ENCODE results near the gene MUC4.

MUC4 gene, protein sequence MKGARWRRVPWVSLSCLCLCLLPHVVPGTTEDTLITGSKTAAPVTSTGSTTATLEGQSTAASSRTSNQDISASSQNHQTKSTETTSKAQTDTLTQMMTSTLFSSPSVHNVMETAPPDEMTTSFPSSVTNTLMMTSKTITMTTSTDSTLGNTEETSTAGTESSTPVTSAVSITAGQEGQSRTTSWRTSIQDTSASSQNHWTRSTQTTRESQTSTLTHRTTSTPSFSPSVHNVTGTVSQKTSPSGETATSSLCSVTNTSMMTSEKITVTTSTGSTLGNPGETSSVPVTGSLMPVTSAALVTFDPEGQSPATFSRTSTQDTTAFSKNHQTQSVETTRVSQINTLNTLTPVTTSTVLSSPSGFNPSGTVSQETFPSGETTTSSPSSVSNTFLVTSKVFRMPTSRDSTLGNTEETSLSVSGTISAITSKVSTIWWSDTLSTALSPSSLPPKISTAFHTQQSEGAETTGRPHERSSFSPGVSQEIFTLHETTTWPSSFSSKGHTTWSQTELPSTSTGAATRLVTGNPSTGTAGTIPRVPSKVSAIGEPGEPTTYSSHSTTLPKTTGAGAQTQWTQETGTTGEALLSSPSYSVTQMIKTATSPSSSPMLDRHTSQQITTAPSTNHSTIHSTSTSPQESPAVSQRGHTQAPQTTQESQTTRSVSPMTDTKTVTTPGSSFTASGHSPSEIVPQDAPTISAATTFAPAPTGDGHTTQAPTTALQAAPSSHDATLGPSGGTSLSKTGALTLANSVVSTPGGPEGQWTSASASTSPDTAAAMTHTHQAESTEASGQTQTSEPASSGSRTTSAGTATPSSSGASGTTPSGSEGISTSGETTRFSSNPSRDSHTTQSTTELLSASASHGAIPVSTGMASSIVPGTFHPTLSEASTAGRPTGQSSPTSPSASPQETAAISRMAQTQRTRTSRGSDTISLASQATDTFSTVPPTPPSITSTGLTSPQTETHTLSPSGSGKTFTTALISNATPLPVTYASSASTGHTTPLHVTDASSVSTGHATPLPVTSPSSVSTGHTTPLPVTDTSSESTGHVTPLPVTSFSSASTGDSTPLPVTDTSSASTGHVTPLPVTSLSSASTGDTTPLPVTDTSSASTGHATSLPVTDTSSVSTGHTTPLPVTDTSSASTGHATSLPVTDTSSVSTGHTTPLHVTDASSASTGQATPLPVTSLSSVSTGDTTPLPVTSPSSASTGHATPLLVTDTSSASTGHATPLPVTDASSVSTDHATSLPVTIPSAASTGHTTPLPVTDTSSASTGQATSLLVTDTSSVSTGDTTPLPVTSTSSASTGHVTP (N-terminal part only)

DNA sequence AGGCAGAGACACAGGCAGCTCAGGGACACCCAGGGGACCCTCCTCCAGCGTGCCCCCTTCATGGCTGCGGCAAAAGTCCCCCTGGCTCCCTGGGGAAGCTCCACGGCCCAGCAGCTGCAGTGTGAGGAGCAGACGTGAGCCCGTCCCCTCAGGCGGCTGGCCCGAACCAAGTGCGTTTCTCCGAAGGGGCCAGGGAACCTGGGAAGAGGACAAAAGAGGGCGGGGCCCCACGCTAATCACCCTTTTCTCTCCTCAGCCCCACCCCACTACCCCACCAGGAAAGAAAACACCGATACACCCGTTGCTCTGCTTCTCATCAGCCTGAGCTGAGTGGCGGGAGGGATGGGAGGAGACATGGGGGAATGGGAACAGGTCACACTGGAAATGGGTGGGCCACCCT is at the start of gene MUC4:
Gene MUC4 (minus strand): TSS at position 174 of the 400 bp plus-strand sequence. CDS start 112 bp downstream, at position 62.
- no peak for DNase-seq (ENCODE audit: low spot score)

DNA sequence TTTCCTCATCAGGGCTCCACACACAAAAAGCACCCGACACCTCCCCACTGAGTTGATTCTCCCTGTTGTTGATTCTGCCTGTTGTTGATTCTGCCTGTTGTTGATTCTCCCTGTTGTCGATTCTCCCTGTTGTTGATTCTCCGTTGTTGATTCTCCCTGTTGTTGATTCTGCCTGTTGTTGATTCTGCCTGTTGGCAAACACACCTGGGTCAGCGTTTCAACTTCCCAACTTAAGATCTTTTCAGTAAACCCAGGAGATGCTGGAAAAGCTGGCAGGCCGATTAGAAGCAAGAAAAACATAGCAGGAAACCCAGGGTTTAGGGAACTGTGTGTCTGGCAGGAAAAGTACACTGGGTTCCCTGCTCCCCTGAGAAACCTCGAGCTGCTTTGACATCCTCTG is 48.7 kb upstream of the MUC4 start:
- DNase-seq (ENCODE audit: low spot score) = no peak

DNA sequence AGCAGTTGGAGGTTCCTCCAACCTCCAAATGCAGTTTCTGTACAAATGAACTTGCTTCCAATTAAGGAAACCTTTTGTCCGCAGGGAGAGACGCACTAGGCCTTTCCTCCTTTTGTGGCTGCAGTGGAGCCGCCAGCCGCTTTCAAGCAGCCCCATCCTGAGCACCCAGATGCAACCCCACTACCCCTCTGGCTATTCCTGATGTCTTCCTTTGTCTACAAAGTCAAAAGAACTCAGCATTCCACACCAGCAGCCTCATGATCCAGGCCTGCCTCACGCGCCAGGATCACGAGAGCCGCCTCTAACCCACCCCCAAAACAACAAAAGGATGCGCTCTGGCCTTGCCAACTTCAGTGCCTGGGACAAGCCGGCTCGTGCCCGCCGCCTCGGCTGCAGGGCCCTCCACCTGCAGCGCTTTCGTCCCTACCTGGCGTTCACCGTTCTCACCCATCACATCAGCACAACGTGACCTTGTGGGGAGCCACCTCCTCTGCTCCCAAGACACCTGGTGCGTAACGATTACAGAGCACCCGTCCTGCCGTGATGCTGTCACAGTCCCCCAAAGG is 48.2 kb upstream of the MUC4 start:
- DNase-seq (ENCODE audit: low spot score) = no peak

DNA sequence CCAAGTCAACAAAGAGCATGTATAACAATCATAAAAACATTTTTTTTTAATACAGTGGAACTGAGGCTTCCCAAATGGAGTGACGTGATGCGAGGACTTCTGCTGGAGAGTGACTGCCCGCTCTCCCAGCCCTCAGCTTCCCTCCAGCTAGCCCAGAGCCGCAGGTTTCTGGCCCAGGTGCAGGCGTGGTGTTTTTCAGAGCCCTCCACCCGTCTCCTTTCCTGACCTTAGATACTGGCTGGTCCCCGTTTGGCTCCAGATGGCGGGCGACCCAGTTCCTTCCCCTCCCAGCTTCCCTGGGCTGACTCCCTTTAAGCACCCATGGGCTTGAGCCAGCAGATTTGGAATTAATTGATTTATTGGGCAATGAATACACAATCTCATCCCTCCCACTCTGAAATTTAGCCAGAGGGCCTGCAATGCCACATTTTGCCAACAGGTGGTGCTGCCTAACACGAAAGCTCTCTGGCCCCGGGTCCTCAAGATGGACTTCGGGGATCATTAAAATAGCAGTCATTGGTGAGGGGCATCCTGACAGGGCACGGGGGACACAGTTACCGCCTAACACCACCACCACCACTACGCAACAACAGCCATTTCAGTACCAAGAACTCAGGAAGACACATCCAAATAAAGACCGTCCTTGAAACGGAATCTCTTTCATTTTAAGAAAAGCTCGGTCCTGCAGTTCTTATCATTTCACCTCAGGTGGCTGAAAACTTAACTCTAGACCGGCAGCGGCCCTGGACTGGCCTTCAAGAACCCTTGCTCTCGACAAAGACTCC is 47.5 kb upstream of the MUC4 start:
- DNase-seq (ENCODE audit: low spot score) = peak; percentile 66

DNA sequence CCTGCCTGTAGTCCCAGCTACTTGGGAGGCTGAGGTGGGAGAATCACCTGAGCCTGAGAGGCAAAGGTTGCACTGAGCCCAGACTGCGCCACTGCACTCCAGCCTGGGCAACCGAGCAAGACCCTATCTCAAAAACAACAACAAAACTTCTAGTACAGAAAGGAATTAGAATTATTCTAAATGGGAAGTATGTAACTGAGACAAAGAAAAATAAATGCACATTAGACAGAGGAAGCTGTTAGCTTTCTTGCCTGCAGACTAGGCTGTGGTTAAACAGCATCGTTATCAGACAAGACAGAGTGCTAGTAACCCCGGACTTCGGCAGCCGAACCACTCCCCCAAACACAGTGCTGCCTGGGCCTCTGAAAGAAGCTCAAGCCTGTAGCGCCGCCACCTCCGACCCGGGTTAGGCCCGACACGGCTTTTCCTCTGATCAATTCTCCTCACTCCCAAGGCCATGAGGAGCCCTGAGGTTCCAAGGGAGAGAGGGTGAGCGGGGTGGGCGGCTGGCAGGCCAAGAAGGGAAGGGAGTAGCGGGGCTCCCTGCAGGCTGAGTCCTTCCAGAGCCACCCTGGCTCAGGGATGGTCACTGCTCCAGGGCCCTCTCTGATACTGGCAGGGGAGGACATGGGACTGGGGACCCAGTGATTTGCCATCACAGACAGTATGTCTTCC is 44.8 kb upstream of the MUC4 start:
- DNase-seq (ENCODE audit: low spot score) = no peak

DNA sequence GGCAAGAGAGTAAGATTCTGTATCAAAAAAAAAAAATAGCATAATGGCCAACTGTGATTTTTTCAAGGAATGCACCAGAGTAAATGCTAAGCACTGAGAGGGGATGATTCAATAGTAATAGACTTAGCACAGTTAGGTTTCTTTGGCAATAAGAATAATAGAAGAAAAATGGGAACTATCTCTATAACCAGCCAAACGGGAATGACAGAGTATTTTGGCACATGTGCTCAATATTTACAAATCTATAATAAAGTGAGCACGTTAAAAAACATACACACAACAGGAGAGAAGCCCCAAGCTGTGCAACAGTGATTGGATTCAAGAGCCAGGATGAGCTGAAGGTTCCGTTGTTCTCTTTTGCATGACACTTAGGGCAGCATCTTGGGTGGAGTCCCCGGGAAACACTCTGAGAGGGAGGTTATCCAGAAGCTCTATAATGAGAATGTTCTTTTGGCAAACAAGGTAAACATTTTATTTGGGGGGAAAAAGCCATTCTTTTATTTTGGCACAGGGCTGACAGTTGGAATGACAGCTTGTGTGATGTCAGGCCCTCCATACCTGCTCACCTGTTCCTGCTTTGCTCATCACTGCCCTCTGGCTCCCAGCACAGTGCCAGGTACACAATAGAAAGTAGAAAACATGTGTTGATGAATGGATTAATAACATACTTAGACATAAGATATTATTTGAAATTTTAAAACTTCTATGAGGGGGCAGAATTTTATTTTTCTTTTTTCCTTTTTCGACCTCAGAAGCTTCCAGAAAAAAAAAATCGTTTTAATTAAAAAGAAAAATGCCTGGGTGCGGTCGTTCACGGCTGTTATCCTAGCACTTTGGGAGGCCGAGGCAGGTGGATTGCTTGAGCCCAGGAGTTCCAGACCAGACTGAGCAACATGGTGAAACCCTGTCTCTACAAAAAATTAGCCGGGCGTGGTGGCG is 44.0 kb upstream of the MUC4 start:
- DNase-seq (ENCODE audit: low spot score) = no peak

DNA sequence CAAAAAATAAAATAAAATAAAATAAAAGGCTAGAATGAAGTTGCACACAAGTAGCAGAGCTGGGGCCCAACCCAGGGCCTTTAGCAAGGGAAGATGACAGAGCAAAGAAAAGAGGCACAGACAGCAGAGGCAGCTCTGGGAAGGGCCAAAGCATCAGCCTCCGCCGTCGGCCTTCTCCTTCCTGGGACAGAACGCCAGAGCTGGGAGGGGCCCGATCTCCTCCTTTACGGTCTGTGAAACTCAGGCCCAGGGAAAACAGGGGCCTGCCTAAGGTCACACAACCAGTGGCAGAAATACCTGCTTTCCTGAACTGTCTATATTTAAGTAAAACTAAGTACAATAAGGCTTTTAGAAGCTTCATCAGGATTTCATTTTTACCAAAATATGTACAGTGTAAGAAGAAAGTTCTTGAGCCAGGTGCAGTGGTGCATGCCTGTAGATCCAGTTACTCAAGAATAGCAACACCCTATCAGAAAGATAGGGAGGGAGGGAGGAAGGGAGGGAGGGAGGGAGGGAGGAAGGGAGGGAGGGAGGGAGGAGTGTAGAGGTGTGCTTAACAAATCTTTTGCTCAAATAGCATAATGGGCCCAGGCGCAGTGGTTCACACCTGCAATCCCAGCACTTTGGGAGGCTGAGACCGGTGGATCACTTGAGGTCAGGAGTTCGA is 43.0 kb upstream of the MUC4 start:
- no peak for DNase-seq (ENCODE audit: low spot score)

DNA sequence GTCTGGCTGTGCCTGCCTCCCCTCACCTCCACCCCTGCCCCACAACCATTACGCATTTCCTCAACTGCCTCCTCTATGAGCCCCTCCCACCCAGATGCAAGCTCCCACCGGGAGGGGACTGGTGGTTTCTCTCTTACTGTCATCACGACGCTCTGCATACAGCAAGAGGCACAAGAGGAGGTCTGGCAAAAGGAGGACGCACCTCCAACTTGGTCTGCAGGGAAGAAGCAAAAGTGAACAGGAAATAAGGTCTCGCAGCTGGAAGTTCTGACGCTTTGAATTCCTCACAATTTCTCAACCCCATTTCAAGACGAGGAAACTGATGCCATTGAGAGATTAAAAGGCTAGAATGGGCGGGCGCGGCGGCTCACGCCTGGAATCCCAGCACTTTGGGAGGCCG is 42.3 kb upstream of the MUC4 start:
- DNase-seq (ENCODE audit: low spot score) = no peak

DNA sequence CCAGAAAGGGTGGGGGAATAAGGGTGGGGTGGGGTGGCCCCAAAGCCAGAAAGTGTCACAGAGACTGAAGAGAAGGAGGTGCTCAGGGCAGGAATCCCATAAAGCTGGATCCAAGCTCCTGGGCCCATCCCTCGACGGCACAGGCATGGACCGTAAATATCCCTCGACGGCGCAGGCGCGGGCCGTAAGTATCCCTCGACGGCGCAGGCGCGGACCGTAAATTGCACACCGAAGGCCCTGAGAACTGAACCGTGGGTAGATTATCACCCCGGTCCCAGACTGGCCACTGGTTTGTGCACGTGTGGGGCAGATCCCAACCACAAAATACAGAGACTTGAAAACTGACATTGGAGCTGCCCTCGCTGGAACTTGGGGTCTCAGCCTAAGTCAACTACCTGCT is 41.3 kb upstream of the MUC4 start:
- DNase-seq (ENCODE audit: low spot score) = no peak

DNA sequence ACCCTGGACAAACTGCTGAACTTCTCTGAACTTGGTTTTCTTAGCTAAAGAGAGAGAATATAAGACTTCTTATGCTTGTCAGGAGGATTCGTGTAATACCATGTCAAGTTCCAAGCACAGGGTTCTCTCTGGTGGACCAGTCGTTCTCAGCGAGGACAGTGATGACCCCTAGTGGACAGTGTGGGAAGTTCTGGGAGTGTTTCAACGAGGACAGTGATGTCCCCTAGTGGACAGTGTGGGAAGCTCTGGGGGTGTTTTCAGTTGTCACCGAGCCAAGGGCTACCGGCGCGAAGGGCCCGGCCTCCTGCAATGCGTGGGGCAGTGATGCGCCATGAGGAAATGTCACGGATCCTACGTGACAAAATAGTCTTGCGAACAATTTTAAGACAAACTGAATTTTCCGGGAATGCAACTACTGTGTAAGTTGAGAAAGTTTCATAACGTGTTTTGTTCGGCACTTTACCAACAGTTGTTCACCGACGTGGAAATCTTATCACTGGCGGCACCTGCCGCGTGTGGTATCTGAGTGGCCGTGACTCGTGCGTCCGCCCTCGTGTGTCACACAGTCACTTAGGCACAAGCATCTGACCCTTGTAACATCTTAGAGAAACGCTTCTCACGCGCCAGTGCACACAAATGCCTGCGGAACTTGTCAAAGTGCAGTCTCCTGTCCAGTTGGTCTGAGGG is 39.3 kb upstream of the MUC4 start:
- peak; percentile 91 for DNase-seq (ENCODE audit: low spot score)

DNA sequence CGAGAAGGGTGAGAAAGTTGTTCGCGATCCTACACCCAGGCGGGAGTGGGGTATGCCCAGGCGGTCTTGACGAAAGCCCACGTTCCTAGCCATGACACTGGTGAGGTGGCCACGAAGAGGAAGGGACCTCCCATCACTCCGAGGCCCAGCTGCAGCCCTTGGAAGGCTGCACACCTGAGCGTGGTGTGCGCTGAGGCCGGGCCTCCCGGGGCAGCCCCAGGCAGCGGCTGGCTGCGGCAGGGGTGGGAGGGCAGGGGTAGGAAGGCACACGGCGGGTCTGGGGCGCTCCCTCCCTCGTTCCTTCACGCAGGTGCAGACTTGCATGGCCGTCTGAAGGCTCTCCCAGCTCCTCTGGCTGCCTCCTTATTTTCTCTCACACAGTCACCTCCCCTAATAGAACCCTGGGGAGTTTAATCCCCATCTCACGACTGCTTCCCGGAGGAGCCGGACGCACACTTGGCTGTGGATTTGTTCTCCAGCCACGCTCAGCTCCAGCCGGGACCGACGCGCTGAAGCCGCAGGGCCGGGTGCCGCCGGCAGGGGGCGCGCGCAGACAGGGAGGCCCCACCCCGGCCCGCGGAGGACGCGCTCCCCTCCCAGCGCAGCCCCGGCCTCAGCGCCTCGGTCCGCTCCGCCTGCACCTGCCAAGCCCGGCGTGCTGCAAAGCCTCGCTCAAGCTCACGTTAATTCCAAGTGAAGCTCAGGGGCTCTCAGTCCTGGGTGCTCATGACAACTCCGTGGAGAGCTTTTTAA is 37.8 kb upstream of the MUC4 start:
- DNase-seq (ENCODE audit: low spot score) = no peak

DNA sequence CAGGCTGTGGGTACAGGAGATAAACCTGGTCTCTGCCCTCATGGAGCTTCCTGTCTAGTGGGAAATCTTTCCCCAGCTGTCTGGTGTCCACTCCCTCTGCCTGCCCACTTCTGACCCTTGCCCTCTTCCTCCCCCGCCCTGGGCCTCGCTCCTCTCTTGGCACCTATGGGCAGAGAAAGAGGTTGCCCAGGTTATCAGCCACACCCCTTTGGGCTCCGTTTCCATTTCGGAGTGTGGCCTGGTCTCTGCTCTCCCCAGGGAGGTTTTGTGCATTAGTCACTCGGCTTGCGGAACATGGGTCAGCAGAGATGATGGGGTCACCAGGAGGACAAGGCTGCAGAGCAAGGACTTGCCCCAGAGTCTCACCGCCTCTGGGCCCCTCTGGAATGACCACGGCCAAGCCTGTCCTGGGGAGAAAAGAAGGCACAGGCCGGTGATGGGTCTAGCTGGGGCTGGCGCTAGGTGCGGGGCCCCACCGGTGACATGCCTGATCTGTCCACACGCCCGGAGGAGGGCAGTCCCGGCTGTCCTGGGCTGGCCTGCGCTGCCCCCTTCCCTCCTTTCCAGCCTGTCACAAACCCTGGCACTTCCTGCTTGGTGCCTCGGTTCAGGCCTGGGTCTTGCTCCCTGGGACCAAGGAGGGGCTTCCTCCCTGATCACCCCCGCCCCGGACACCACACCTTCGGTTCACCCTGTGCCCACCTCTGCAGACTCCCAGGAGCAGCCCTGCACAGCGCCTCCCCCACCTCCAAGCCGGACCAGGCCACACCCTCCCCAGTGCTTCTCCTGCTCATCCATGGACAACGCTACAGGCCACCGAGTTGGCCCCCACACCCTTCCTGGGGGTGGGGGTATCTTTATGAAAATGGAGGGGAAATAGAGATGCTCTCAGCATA is 35.6 kb upstream of the MUC4 start:
- no peak for DNase-seq (ENCODE audit: low spot score)

DNA sequence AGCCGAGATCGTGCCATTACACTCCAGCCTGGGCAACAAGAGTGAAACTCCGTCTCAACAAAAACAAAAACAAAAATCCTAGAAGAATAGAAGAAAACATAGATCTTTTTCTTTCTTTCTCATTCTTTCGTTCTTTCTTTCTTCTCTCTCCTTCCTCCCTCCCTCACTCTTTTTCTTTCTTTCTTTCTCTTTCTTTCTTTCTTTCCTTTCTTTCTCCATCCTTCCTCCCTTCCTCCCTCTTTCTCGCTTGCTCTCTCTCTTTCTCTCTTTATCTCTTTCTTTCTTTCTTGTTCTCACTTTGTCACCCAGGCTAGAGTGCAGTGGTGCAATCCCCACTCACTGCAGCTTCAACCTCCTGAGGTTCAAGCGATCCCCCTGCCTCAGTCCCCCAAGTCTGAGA is 33.8 kb upstream of the MUC4 start:
- no peak for DNase-seq (ENCODE audit: low spot score)

DNA sequence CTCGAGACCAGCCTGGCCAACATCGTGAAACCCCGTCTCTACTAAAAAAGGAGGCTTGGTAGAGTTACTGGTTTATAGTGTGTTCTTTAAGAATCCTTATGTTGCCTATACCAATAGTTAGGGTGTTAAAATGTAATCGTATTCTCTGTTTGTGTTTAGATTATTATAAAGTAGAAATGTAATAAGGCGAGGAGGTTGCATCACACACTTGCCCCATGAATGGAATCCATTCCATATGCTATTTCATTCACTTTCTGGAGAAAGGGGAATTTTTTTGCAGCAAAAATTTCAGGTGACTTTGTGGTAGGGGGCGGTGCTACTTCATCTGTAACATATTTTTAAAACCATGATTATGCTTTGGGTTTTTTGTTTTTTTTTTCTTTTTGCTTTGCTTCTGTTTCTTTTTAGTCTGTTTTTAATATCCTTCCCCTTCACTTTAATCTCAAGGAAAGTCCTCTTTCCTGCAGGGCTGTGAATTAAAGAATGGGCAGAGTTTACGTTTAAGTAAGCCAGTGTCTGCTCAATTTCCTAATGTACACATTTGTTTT is 33.0 kb upstream of the MUC4 start:
- DNase-seq (ENCODE audit: low spot score) = no peak

DNA sequence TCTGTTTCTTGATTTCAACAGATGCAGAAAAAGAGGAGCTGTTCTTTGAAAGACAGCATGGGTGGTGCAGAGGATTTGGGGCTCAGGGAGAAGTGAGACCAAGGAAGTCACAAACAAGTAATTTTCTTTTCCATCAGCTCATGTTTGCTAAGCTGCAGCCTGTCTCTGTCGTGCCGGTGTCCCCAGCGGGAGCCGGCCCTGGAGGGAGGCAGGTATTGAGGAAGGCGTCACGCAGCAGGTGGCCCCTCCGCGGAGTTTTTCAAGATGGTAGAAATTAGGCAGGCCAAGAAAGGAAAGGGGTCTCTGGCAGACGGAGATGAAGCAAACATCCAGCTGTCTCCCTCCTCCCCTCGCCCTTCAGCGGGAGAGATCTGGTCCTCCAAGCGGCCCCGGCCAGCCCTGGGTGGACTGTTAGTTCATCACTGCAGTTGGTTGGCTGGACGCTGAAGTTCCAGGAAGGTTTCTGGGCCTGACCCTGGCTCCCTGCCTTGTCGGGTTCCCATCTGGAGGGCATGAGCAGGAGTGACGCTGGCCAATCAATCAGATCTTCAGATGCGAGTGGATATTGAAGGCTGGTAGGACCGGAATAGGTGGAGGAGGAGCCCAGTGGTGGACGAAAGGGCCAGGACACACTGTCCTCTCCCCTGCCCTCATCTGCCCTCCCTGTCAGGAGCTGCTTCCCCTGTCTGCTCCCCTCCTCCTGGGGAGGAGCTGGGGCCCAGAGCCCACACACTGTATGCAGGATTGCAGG is 27.7 kb upstream of the MUC4 start:
- DNase-seq (ENCODE audit: low spot score) = no peak

Data from CD4-positive, alpha-beta T cell treated with Interleukin-6 at 100 ng/mL for 8 hours (primary cell).